Spleen (tissue), 11 donors: ENCODE results near the gene SSBP3. TPM values are rescaled to one million over a fixed set of nuclear protein-coding genes. Genes with fewer than 3 reads are reported as not detected.

Experiments used
- DNase-seq: peaks from one replicate; pipeline ENCODE4 v3.0.0-alpha.2; 2020
- H3K27ac ChIP-seq, 8 donors: fragments of 200-600 bp; sonication (generic) in 7 of 8; 1 replicate in 4 of 8; 2 replicates in 4 of 8; pipeline versions ENCODE4 v1.5.0 to v1.8.0; 2016 to 2021; ENCODE audit warnings: inconsistent platforms in 4 of 8, mild to moderate bottlenecking in 4 of 8, moderate library complexity in 1 of 8
- H3K27me3 ChIP-seq, 7 donors: fragments of 200-600 bp; sonication (generic) in 6 of 7; replicated peaks in 1 of 7; 1 replicate in 4 of 7; 2 replicates in 3 of 7; pipeline versions ENCODE4 v1.5.0 to v1.8.0; 2016 to 2021; ENCODE audit warnings: inconsistent platforms in 3 of 7, mild to moderate bottlenecking in 1 of 7
- H3K36me3 ChIP-seq, 6 donors: fragments of 200-600 bp; sonication (generic) in 5 of 6; 1 replicate in 4 of 6; 2 replicates in 2 of 6; pipeline versions ENCODE4 v1.5.0 to v1.8.0; 2016 to 2021; ENCODE audit warnings: inconsistent platforms in 2 of 6
- H3K4me1 ChIP-seq, 6 donors: fragments of 200-600 bp; sonication (generic) in 5 of 6; 1 replicate in 3 of 6; 2 replicates in 3 of 6; pipeline versions ENCODE4 v1.5.0 to v1.8.0; 2016 to 2021; ENCODE audit warnings: inconsistent platforms in 3 of 6
- H3K4me3 ChIP-seq, 8 donors: fragments of 200-600 bp; sonication (generic) in 7 of 8; 1 replicate in 4 of 8; 2 replicates in 4 of 8; pipeline versions ENCODE4 v1.5.0 to v1.8.0; 2016 to 2021; ENCODE audit warnings: inconsistent platforms in 4 of 8, mild to moderate bottlenecking in 4 of 8, moderate library complexity in 2 of 8
- H3K9me3 ChIP-seq, 8 donors: fragments of 200-600 bp; sonication (generic) in 7 of 8; 1 replicate in 4 of 8; 2 replicates in 4 of 8; pipeline versions ENCODE4 v1.5.0 to v1.8.0; 2016 to 2021; ENCODE audit warnings: inconsistent platforms in 4 of 8
- POLR2A ChIP-seq, 3 donors: fragments of 450-650 bp; IDR thresholded peaks; one replicate each; pipeline ENCODE4 v1.5.1; 2017; ENCODE audit warnings: antibody characterized with exemption in 3 of 3, mild to moderate bottlenecking in 1 of 3
- POLR2AphosphoS5 ChIP-seq, 3 donors: sonication (generic); formaldehyde crosslinking; IDR thresholded peaks; one replicate each; pipeline ENCODE4 v1.5.1; 2017; ENCODE audit warnings: antibody characterized with exemption in 3 of 3
- WGBS, 5 donors: extraction: QIAGEN DNeasy Blood & Tissue Kit in 3 of 5; methylation state at CpG; one replicate each; pipeline versions ENCODE4 v1.1.5 to v1.1.7; 2013 to 2018; 5-methylcytosine and 5-hydroxymethylcytosine counted together
- intact Hi-C: fragments of 100-400 bp; cut with DNase I; formaldehyde crosslinking; loops from one replicate; pipeline ENCODE4 v1.15.0; 2023; ENCODE audit warnings: low total_unique reads
- polyA plus RNA-seq, 3 donors: library from polyadenylated mRNA; stranded (reverse); fragments of 200-250 nt; gene quantifications; one replicate each; pipeline ENCODE4 v1.2.1, GENCODE V29; 2013
- total RNA-seq, 7 donors: library from RNA; depleted of rRNA in 3 of 7; stranded (reverse); fragments of >200 nt in 3 of 7; fragmentation: NEBNext Ultra II Directional in 4 of 7; extraction: Animal tissue kit (Norgen Biotek cat#: 25700) in 4 of 7; gene quantifications; one replicate each; pipeline versions ENCODE4 v1.1.0 to v1.2.1, GENCODE V29; 2016 to 2021
- TF ChIP-seq, protein P1 (sequence below), 11 experiments: fragments of 200-600 bp in 7 of 11; fragments of 450-650 bp in 4 of 11; sonication (generic) in 4 of 11; IDR thresholded peaks in 8 of 11; conservative IDR thresholded peaks in 3 of 11; 1 replicate in 7 of 11; 2 replicates in 4 of 11; pipeline versions ENCODE4 v1.4.0 to v1.8.0; 2016 to 2021; ENCODE audit warnings: antibody characterized with exemption in 11 of 11, inconsistent platforms in 4 of 11, mild to moderate bottlenecking in 1 of 11
- donor health status: healthy with polysubstance abuse.
- donor health status: DM: no; HTN: no; CAD: no; lungs with moderate emphysema.
- donor health status: DM: no; HTN: no; CAD: no.
- donor health status: Bipolar disorder and iron deficiency.
- donor health status: healthy.
- donor health status: DM: no; HTN: no; CAD: no.
- donor health status: DM: yes; HTN: yes; CAD: no.

Gene SSBP3
- total and polyA plus RNA-seq, 10 donors, result 14.4 to 73.5 (median 26.3) TPM

DNA sequence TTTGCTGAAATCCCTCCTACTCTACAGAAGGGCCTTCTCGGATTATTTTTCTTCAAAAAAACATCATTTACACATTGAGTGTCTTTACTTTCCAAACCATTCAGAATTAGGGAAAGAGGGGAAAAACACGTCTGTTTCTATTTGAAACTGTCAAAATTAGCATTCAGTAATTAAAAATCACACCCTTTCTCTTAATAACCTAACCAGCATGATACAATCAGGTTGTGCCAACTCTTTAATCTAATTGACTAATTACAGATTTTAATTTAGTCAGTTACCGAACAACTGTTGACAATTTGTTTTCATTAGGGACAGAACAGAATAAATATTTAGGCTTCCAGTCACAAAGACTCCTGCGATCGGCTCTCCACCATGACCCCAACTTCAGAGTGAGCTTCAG lies 18.8 kb downstream of the SSBP3 start:
- TF ChIP-seq, protein P1, sequence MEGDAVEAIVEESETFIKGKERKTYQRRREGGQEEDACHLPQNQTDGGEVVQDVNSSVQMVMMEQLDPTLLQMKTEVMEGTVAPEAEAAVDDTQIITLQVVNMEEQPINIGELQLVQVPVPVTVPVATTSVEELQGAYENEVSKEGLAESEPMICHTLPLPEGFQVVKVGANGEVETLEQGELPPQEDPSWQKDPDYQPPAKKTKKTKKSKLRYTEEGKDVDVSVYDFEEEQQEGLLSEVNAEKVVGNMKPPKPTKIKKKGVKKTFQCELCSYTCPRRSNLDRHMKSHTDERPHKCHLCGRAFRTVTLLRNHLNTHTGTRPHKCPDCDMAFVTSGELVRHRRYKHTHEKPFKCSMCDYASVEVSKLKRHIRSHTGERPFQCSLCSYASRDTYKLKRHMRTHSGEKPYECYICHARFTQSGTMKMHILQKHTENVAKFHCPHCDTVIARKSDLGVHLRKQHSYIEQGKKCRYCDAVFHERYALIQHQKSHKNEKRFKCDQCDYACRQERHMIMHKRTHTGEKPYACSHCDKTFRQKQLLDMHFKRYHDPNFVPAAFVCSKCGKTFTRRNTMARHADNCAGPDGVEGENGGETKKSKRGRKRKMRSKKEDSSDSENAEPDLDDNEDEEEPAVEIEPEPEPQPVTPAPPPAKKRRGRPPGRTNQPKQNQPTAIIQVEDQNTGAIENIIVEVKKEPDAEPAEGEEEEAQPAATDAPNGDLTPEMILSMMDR (IDR thresholded peaks at IDR 0.05 in 8 of 11, conservative IDR thresholded peaks at IDR 0.05 in 3 of 11), result no peak
- TF ChIP-seq POLR2AphosphoS5 (IDR thresholded peaks at IDR 0.05) (no peak), POLR2A (IDR thresholded peaks at IDR 0.05) (no peak)
- H3K36me3 ChIP-seq, result peaks cover 0 to 40% (median 4%) of the 10 kb centered on the region in 6 donors
- 86 to 94% (median 89%) methylated on average over 5 of the region's 5 CpGs for WGBS, 5 donors
- H3K9me3 ChIP-seq, result no peaks in the 10 kb centered on the region
- no peaks in the 10 kb centered on the region for H3K27me3 ChIP-seq
- no peak for DNase-seq
- H3K4me3 ChIP-seq, result no peak overlapping the region
- intact Hi-C loops, result no loop called here
- no peak overlapping the region for H3K27ac ChIP-seq
- peaks cover 11 to 85% (median 41%) of the 10 kb centered on the region in 6 donors for H3K4me1 ChIP-seq

DNA sequence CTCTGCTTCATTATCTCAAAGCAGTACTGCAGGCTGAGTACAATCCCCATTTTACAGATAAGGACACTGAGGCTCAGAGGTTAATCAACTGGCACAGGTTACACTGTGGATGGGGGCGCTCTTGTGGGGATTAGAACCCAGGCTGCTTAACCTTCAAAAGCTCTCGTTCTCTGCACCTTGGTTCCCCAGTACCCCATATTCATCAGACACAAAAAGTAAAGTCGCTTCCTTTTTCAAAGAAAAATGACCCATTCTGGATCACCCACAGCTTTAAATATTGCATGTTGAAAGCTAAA lies 20.5 kb downstream of the SSBP3 start:
- WGBS, 5 donors, result 81 to 96% (median 90%) methylated on average over 3 of the region's 3 CpGs
- no peak for TF ChIP-seq POLR2A (IDR thresholded peaks at IDR 0.05)
- TF ChIP-seq, protein P1 (IDR thresholded peaks at IDR 0.05 in 8 of 11, conservative IDR thresholded peaks at IDR 0.05 in 3 of 11), result no peak
- TF ChIP-seq POLR2AphosphoS5 (IDR thresholded peaks at IDR 0.05), result no peak
- H3K36me3 ChIP-seq, result peaks cover 0 to 26% (median 2%) of the 10 kb centered on the region in 6 donors
- H3K9me3 ChIP-seq, result no peaks in the 10 kb centered on the region
- no peaks in the 10 kb centered on the region for H3K27me3 ChIP-seq
- no peak overlapping the region for H3K4me3 ChIP-seq
- H3K27ac ChIP-seq, result peak overlapping the region in 5 of 8 donors; percentile 51 to 70 (median 64)
- intact Hi-C loops, result no loop called here
- H3K4me1 ChIP-seq, result peaks cover 0 to 87% (median 39%) of the 10 kb centered on the region in 6 donors
- DNase-seq, result no peak

DNA sequence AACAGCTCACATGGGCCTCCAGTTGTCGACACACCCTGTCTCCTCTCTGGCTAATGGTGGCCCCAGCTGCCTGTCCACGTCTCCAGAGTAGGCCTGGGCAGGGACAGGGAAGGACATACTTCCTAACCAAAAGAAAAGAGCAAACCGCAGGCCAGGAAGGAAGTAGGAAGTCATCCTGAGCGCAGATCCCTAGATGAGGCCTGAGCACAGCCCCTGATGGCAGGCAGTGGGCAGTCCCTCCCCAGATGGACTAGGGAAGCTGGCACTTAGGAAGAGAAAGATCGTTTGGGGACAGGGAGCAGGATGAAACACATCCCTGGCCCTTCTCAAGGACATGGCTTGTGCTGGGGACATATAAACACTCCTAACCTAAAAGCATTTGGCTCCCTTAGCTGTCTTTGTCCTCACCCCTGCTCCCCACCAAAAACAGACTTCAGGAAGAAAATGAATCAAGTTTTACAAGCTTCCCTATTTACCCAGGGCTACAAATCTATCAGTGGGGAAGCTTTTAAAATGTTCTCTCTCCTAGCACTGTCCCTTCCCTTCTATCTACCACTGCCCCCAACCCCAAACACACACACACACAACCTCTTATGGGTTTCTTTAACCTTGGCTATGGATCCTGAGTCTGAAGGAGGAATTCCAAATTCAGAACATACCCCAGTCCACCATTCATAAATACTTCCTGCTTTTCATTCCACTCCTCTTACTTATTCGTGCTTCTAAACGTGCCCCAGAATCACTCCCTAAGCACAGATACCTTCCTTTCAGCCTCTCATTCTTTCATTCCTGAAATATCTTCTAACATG lies 21.1 kb downstream of the SSBP3 start:
- H3K9me3 ChIP-seq, result no peaks in the 10 kb centered on the region
- H3K27ac ChIP-seq, result peak overlapping the region in 7 of 8 donors; percentile 4 to 70 (median 64)
- TF ChIP-seq, protein P1 (IDR thresholded peaks at IDR 0.05 in 8 of 11, conservative IDR thresholded peaks at IDR 0.05 in 3 of 11), result no peak
- TF ChIP-seq POLR2AphosphoS5 (IDR thresholded peaks at IDR 0.05) (peak in 2 of 3 donors; percentile 73 to 82), POLR2A (IDR thresholded peaks at IDR 0.05) (no peak)
- H3K27me3 ChIP-seq, result no peaks in the 10 kb centered on the region
- H3K4me3 ChIP-seq, result no peak overlapping the region
- peaks cover 5 to 87% (median 43%) of the 10 kb centered on the region in 6 donors for H3K4me1 ChIP-seq
- intact Hi-C loops, result no loop called here
- WGBS, 5 donors, result 24 to 36% (median 31%) methylated on average over 7 of the region's 7 CpGs
- DNase-seq, result no peak
- peaks cover 0 to 27% (median 3%) of the 10 kb centered on the region in 6 donors for H3K36me3 ChIP-seq

DNA sequence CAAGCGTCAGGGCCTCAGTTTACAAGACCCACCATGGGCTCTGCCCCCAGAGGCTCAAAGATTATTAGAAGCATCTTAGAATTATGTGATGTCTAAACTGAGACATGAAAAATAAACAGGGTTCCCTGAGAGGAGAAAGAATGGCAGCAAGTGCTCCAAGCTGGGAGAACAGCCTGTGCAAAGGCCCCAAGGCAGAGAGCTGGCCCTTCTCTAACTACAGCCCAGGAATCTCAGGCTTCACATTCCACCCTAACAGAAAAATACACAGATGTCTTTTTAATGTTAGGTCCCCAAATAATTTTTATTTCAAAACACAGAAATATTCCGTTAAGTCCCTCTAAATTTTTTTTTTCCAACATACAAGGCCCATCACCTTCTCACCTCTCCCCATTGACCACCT lies 21.7 kb downstream of the SSBP3 start:
- intact Hi-C loops, result no loop called here
- TF ChIP-seq POLR2A (IDR thresholded peaks at IDR 0.05), result no peak
- TF ChIP-seq, protein P1 (IDR thresholded peaks at IDR 0.05 in 8 of 11, conservative IDR thresholded peaks at IDR 0.05 in 3 of 11), result no peak
- TF ChIP-seq POLR2AphosphoS5 (IDR thresholded peaks at IDR 0.05), result no peak
- Histone ChIP-seq H3K4me1 (peaks cover 9 to 87% (median 47%) of the 10 kb centered on the region in 6 donors), H3K36me3 (peaks cover 0 to 26% (median 3%) of the 10 kb centered on the region in 6 donors), H3K4me3 (no peak overlapping the region), H3K9me3 (no peaks in the 10 kb centered on the region), H3K27me3 (no peaks in the 10 kb centered on the region), H3K27ac (peak overlapping the region in 7 of 8 donors; percentile 4 to 70 (median 64))
- WGBS, 5 donors, result 84 to 92% (median 86%) methylated on average over 2 of the region's 2 CpGs
- no peak for DNase-seq
